Smooth muscle cell of the coronary artery (primary cell): ENCODE data around the gene SLN. TPM values are rescaled to one million over a fixed set of nuclear protein-coding genes. Genes with fewer than 3 reads are reported as not detected.

Experiments
- total RNA-seq: library from RNA; depleted of rRNA; stranded (reverse); fragments of >200 nt; gene quantifications from 2 replicates; pipeline ENCODE4 v1.2.3, GENCODE V29; 2014; ENCODE audit warnings: low replicate concordance

The SLN gene
- 8.6 TPM in 1 of 2 replicates, not detected in the other for total RNA-seq

GRCh38 chr11:107711861-107712755 is at the start of gene SLN:
Gene SLN (minus strand): TSS chr11:107712056.

Other genes with a start within 250 kb of the SLN start
- 4.9 and 8.6 TPM in 2 replicates for gene ALKBH8, start 146.3 kb downstream of the SLN start, total RNA-seq
- gene ELMOD1, start 120.9 kb downstream of the SLN start, total RNA-seq: 0.23 and 8.1 TPM in 2 replicates
- 4.1 and 23.5 TPM in 2 replicates for gene SLC35F2, start 146.7 kb upstream of the SLN start, total RNA-seq
- gene RAB39A, start 216.4 kb upstream of the SLN start, total RNA-seq: not detected in 2 replicates